Measurements from ENCODE around the gene PILRA.

- TF ChIP-seq CTCF (IDR thresholded peaks at IDR 0.05) (no peak), ZFX (IDR thresholded peaks at IDR 0.05; ENCODE audit: borderline replicate concordance) (no peak)
These were observed 16.7 kb upstream of the PILRA start for GRCh38 chr7:100356416-100357068.

Measured in 22Rv1 (cell line).